A673 (cell line): ENCODE results near the gene SLAMF7. TPM values are rescaled to one million over a fixed set of nuclear protein-coding genes. Genes with fewer than 3 reads are reported as not detected.

ENCODE experiments used
- BruUV-seq: library from RNA; stranded (reverse); fragments of 400-500 nt; replicated peaks from 2 replicates; lab custom pipeline; 2021; lab: Mats Ljungman, UMichigan
- CTCF ChIA-PET: fragments of 300-600 bp; sonication (Branson Sonifier 250); formaldehyde crosslinking; loops from one replicate; lab custom pipeline; 2022; ENCODE audit warnings: antibody characterized with exemption; lab: Charles Lee
- POLR2A ChIA-PET: fragments of 300-600 bp; sonication (Branson Sonifier 250); formaldehyde crosslinking; loops from one replicate; lab custom pipeline; 2022; ENCODE audit warnings: antibody characterized with exemption; ENCODE audit not compliant: low non-redundant PET; lab: Charles Lee
- DNase-seq: peaks from one replicate; pipeline ENCODE4 v3.0.0-alpha.2; 2015; ENCODE audit warnings: low spot score
- H3K27ac ChIP-seq: fragments of 200-600 bp; sonication (generic); 2 replicates; pipeline ENCODE4 v1.5.1; 2016; ENCODE audit warnings: mixed run types, low read depth, mild to moderate bottlenecking, mixed read lengths, antibody characterized with exemption, low read length; ENCODE audit not compliant: poor library complexity, severe bottlenecking
- H3K27me3 ChIP-seq: fragments of 200-600 bp; sonication (generic); replicated peaks from 2 replicates; pipeline ENCODE4 v1.6.1; 2017; ENCODE audit warnings: mixed run types, low read depth, mild to moderate bottlenecking, mixed read lengths, antibody characterized with exemption, low read length; ENCODE audit not compliant: insufficient read depth, poor library complexity
- H3K36me3 ChIP-seq: fragments of 200-600 bp; sonication (generic); 2 replicates; pipeline ENCODE4 v1.6.1; 2016; ENCODE audit warnings: mixed run types, mild to moderate bottlenecking, mixed read lengths, antibody characterized with exemption, low read length; ENCODE audit not compliant: insufficient read depth, poor library complexity, severe bottlenecking
- H3K4me1 ChIP-seq: fragments of 200-600 bp; sonication (generic); 2 replicates; pipeline ENCODE4 v1.6.1; 2017; ENCODE audit warnings: mixed run types, mild to moderate bottlenecking, mixed read lengths, antibody characterized with exemption, low read length; ENCODE audit not compliant: insufficient read depth, poor library complexity, severe bottlenecking
- H3K4me3 ChIP-seq: fragments of 200-600 bp; sonication (generic); 2 replicates; pipeline ENCODE4 v1.5.1; 2016; ENCODE audit warnings: low read depth, mixed run types, mild to moderate bottlenecking, mixed read lengths, low read length; ENCODE audit not compliant: poor library complexity, severe bottlenecking
- H3K9me3 ChIP-seq: fragments of 200-600 bp; sonication (generic); 2 replicates; pipeline ENCODE4 v1.6.1; 2016; ENCODE audit warnings: mixed run types, low read depth, mild to moderate bottlenecking, mixed read lengths, antibody characterized with exemption, low read length; ENCODE audit not compliant: poor library complexity, severe bottlenecking
- EZH2 ChIP-seq: fragments of 200-600 bp; sonication (generic); IDR thresholded peaks from 2 replicates; pipeline ENCODE4 v1.6.1; 2017; ENCODE audit warnings: borderline replicate concordance, low read depth, mild to moderate bottlenecking, mixed read lengths, antibody characterized with exemption, low read length; ENCODE audit not compliant: poor library complexity, severe bottlenecking
- intact Hi-C: fragments of 100-400 bp; cut with micrococcal nuclease; formaldehyde crosslinking; loops from one replicate; pipeline ENCODE4 v1.10.0; 2022; ENCODE audit not compliant: unreplicated experiment
- total RNA-seq: library from RNA; stranded (reverse); gene quantifications from 2 replicates; pipeline ENCODE4 v1.2.3, GENCODE V29; 2021
- TF ChIP-seq, protein P1 (sequence below): fragments of 300-800, 200-600 bp; sonication (generic); conservative IDR thresholded peaks from 2 replicates; pipeline ENCODE4 v1.5.1; 2017; ENCODE audit warnings: low read depth, mild to moderate bottlenecking, antibody characterized with exemption, low read length, moderate library complexity, mixed read lengths

Gene SLAMF7
- total RNA-seq, 1 experiment from 2014 or later: not detected

DNA sequence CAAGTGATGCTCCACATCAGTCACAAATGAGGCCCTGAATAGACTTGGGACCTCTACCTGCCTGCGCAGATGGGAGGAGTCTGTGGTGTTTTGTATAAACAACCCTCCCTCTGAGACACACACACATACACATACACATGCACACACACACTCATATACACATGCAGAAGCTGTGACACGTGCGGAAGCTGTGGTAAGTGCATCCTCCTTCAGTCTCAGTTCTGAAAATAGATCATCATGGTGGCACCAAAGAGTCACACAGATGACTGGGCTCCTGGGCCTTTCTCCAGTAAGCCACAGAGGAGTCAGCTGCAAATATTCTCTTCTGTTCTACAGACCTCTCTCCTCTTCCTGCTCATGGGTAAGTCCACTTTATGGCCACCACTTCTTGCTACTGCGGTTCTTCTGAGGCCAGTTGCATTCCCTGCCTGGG, 56.9 kb downstream of the SLAMF7 start, which contains the start of gene LY9:
TSS of gene LY9 (plus strand) at position 224 of the 433 bp plus-strand sequence. CDS start at position 238, 14 bp downstream.
- POLR2A ChIA-PET: no interaction called here
- Histone ChIP-seq H3K27ac (no peak within 1 kb of the TSS), H3K27me3 (no peaks in the 10 kb centered on the region), H3K36me3 (no peaks in the 10 kb centered on the region), H3K9me3 (no peaks in the 10 kb centered on the region), H3K4me3 (no peak within 1 kb of the TSS), H3K4me1 (no peaks in the 10 kb centered on the region)
- no peak for DNase-seq
- intact Hi-C loops: no loop called here
- CTCF ChIA-PET: no interaction called here
- TF ChIP-seq, protein P1, sequence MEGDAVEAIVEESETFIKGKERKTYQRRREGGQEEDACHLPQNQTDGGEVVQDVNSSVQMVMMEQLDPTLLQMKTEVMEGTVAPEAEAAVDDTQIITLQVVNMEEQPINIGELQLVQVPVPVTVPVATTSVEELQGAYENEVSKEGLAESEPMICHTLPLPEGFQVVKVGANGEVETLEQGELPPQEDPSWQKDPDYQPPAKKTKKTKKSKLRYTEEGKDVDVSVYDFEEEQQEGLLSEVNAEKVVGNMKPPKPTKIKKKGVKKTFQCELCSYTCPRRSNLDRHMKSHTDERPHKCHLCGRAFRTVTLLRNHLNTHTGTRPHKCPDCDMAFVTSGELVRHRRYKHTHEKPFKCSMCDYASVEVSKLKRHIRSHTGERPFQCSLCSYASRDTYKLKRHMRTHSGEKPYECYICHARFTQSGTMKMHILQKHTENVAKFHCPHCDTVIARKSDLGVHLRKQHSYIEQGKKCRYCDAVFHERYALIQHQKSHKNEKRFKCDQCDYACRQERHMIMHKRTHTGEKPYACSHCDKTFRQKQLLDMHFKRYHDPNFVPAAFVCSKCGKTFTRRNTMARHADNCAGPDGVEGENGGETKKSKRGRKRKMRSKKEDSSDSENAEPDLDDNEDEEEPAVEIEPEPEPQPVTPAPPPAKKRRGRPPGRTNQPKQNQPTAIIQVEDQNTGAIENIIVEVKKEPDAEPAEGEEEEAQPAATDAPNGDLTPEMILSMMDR: no peak
- TF ChIP-seq EZH2: no peak
- no TSS peak for BruUV-seq

DNA sequence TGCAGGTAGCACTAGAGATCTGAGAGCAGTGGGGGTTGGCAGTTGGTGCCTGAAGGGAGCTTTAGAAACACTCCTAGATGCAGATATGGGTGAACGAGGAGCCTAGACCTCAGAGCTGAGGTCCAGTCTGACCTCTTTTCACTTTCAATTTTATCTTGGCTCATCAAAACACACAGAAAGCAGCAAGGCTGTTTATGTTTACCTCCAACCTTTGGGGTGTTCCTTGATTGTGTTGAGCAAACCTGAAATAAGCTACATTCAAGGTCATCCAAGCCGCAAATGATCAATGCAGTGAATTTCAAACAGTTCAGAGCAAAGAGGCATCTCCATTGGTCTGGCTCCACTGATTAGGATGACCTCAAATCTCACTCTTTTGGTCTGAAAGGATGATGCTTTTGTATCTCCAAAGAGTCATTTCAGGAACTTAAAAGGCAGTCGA, 58.2 kb downstream of the SLAMF7 start:
- intact Hi-C loops: no loop called here
- DNase-seq: no peak
- H3K27ac ChIP-seq: no peak overlapping the region
- no peaks in the 10 kb centered on the region for H3K36me3 ChIP-seq
- TF ChIP-seq, protein P1: no peak
- TF ChIP-seq EZH2: no peak
- no TSS peak for BruUV-seq
- no peaks in the 10 kb centered on the region for H3K9me3 ChIP-seq
- H3K4me3 ChIP-seq: no peak overlapping the region
- ChIA-PET CTCF (no interaction called here), POLR2A (no interaction called here)
- H3K4me1 ChIP-seq: no peaks in the 10 kb centered on the region
- no peaks in the 10 kb centered on the region for H3K27me3 ChIP-seq

DNA sequence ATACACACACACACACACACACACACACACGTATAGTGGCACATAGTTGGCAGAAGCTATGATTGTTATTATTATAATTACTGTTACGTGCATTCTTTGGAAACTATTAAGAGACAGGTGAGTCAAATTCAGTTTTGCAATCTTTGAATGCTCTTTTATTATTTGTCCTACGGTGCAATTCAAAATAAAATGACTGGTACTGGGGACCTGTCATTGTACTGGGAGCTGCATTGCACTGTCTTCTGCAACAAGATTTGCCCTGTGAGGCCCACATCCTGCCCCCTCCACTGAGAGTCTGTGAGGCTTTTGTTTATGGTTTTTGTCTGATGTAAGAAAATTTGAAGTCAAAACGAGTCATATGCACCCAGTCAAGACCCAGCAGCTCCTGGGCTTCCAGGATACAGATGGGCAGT, 58.8 kb downstream of the SLAMF7 start:
- no peak overlapping the region for H3K27ac ChIP-seq
- ChIA-PET CTCF (no interaction called here), POLR2A (no interaction called here)
- H3K36me3 ChIP-seq: no peaks in the 10 kb centered on the region
- no peaks in the 10 kb centered on the region for H3K9me3 ChIP-seq
- H3K4me3 ChIP-seq: no peak overlapping the region
- no peaks in the 10 kb centered on the region for H3K4me1 ChIP-seq
- TF ChIP-seq, protein P1: no peak
- TF ChIP-seq EZH2: no peak
- intact Hi-C loops: no loop called here
- BruUV-seq: no TSS peak
- DNase-seq: no peak
- H3K27me3 ChIP-seq: no peaks in the 10 kb centered on the region
